Right ventricle myocardium superior (tissue), 1 donor: ENCODE results near the gene BMPR1B. TPM values are rescaled to one million over a fixed set of nuclear protein-coding genes. Genes with fewer than 3 reads are reported as not detected.

Experiments
- ATAC-seq: fragments of 200-7000 bp; cut with Tn5 transposase; one replicate; pipeline ENCODE4 v1.9.1; 2020; ENCODE audit warnings: mild to moderate bottlenecking; ENCODE audit not compliant: poor library complexity
- DNase-seq: peaks from one replicate; pipeline ENCODE4 v3.0.0-alpha.2; 2020
- intact Hi-C: fragments of 100-400 bp; cut with DNase I; formaldehyde crosslinking; loops from one replicate; pipeline ENCODE4 v1.11.2; 2022
- total RNA-seq: library from RNA; stranded (reverse); fragmentation: NEBNext Ultra II Directional; extraction: Animal tissue kit (Norgen Biotek cat#: 25700); gene quantifications from one replicate; pipeline ENCODE4 v1.2.1, GENCODE V29; 2021
- donor health status: DM: no; HTN: yes; CAD: no; lungs with severe emphysema.

BMPR1B gene
- total RNA-seq, 1 donor from 2014 or later: 1.4 TPM

DNA sequence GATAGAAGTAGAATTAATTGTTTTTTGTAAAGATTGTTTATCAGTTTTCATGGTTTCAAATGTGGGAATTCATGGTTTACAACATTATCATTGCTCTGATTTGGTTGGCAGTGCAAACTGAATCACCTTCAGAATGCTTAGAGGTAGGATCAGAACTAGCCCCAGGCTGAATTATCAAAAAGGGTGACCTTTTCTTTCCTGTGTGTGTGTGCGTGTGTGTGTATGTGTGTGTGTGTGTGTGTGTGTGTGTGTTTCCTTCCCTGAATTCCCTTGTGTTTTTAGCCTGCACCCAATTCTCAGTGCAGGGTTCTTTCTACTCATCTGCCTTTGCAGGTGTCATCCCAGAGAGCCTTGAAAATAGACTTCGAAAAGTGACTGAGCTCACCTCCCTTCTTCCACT is 125.0 kb downstream of the BMPR1B start:
- DNase-seq (no peak), ATAC-seq (no peak)
- intact Hi-C loops: no loop called here

DNA sequence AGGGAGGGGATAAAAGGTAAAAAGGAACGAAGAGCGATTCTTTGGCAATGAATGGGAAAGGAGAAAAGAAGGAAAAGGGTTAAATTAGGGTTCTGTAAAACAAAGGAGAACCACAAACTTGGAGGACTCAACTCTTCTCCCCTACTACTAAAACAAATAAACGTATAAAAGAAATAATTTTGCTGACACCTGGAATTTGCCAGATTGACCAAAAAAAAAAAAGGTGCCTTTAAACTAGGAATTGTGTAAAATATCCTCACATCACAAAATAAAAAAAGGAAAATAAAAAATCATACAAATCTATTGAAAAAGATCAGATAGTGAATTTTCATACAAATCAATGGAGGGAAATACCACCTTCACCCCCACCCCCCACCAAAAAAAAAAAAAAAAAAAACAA is 129.3 kb downstream of the BMPR1B start:
- ATAC-seq (no peak), DNase-seq (no peak)
- intact Hi-C loops: no loop called here

DNA sequence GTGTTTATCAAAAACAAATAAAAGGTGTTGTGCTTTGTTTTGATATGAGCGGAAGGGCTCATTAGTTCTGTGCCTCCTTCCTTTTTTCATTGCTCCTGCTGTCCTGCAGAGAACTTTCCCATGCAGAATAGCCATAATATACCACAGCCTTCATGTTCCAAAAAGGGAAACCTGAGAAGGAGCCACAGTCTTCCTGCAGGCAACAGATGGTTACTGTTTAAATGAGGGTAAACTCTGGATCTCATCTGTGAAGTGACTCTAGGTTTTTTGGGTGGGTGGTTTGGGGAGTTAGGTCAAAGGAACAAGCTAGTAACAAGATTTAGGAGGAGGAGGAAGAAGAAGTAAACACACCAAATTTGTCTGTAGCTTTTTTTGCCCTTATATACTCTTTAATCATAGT is 131.8 kb downstream of the BMPR1B start:
- intact Hi-C loops: no loop called here
- no peak for ATAC-seq
- no peak for DNase-seq

DNA sequence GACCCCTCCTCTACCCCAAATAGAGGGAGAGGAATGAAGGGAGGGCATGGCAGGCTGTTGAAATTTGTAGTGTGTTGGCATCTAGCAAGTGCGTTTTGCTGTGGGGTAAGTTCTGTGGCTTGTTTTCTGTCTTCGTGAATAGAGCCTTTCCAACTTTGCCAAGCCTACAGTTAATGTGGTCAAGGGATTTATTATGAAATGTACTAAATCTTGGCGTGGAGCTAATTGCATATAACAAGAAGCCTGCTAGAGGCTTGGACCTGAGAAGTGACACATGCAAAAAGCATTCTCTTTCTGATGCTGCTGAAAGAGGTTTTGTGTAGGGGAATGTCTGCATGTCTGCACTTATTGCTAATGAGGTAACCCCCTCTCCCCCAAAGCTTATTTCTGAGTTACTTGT is 132.2 kb downstream of the BMPR1B start:
- DNase-seq (no peak), ATAC-seq (no peak)
- intact Hi-C loops: no loop called here

DNA sequence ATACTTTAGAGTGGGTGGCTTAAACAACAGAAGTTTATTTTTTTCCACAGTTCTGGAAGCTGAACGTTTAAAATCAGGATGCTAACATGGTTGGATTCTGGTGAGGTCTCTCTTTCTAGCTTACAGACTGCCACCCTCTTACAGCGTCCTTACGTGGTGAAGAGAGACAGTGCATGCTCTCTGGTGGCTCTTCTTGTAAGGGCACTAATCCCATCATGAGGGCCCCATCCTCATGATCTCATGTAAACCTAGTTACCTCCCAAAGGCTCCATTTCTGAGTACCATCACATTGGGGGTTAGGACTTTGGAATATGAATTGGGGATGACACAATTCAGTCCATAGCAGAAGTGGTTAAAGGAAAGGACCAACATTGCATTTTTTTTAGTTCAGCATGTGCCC is 132.8 kb downstream of the BMPR1B start:
- DNase-seq: no peak
- intact Hi-C loops: no loop called here
- no peak for ATAC-seq

DNA sequence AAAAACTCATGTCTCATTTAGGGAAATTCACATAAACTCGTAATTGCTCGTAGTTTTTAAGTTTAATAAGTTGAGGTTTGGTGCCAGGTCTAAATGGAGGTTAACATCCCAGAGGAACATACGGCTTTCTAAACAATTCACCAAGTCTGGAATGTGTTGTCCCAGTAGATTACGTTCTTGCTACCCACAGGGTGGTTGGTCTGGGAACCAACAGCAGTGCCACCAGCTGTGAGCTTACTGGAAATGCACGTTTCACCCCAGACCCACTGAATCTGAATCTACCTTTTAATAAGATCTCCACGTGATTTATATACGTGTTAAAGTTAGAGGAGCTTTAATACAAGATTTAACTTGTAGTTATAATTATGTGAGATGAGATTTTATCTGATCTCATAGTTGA is 134.3 kb downstream of the BMPR1B start:
- ATAC-seq (no peak), DNase-seq (no peak)
- intact Hi-C loops: no loop called here

DNA sequence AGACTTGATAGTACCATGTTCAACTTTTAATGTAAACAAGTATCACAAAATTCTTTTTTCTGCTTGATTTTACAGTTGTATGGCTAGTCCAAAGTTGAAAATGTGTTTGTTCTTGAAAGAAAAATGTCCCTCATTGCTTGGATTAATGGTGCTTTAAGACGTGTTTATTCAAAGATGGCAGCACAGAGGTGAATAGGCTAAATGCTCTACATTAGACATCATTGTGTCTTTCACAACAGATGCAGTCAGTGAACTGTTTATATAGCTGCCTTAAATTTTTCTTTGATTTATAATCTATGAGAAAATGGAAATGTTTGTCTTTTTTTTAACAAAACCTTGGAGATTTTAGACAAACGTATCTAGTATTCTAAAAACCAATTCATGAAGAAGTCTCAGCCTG is 137.3 kb downstream of the BMPR1B start:
- ATAC-seq: no peak
- intact Hi-C loops: no loop called here

DNA sequence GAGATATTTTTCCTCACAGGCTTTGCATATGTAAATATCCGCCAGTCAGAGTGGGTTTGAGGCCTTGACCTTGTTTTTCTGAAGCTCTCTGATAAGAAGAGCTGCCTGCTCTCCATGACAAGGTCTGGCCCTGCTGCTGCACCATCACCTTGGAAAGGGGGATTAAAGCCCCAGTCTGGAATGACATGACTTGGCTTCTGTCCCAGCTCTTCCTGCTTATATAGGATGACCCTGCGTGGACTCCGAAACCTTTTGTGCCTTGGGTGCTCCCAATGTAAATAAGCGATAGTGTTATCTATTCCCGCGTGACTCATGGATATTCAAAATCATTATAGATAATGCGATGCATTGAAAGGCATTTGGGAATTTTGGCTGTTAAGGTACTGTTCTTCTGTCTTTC is 139.3 kb downstream of the BMPR1B start:
- no peak for DNase-seq
- ATAC-seq: no peak
- intact Hi-C loops: no loop called here

More for the DNA sequence above, 137.3 kb downstream of the BMPR1B start:
- no peak for DNase-seq

DNA sequence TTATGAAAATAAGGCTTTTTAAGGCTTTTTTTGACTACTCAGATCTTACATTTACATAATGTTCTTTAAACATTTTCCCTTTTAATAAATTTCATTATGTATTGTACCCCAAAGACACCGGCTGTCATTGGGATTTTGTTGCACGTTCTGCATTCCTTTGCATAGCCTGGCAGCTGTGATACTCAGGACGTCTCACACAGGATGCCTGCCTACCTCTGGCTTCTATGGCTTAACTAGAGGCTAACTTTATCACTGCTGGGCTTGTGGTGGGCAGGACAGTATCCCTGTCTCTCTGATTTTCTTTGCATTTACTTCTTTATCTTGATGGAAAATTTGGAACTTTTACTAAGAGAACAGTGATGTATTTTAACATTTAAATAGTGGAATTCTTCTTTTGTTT is 147.8 kb downstream of the BMPR1B start:
- intact Hi-C loops: no loop called here
- no peak for DNase-seq
- no peak for ATAC-seq

DNA sequence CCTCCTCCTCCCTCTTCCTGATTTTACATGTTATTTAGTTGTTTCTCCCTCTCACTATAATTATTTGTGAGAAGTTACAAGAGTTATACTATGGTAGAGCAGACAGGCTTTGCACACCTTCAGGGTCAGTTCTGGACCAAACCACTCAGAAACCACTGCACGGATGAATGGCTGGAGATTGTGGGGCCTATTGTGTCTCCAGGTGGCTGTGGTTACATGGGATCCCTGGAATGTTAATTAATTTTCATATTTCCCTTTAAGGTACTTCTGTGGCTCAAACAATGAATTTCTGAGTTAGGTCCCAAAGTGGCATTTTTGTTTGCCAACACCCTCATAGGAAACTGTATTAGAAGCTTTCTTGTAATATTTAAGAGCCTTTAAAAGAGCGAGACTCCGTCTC is 151.9 kb downstream of the BMPR1B start:
- ATAC-seq (no peak), DNase-seq (no peak)
- intact Hi-C loops: no loop called here

DNA sequence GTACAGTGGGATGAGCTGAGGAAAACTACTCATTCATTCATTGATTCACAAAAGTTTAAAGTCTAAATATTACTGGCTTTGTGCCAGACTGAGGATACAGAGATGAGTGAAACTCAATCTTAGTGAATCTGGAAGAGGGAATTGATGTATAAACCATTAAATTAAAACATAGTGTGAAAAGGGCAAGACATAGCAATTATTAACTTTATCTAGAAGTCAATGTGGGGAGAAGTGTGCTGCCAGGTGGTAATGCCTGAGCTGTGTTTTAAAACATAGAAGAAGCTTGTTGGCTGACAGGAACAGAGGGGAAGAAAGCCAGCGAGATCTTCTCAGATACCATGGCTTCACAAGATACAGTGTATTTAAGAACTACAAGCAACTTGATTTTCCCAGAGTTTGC is 153.4 kb downstream of the BMPR1B start:
- ATAC-seq (no peak), DNase-seq (no peak)
- intact Hi-C loops: no loop called here

DNA sequence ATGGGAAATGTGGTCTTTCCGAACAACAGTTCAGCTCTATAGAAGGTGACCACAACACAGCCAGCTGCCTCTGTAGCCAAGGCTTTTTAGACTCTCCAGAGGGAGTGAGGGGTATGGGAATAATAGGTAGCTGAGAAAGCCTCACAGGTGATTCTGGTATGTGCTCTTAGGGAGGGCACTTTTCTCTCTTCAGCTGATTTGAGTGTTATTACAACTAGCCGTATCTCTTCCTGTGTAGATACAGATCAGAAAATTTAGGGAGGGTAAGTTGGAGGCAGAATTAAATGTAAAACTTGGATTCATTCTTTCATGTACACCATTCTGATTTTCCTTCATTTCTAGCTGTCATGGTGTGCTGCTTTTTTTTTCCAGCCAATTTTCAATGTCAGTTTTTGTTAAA is 154.9 kb downstream of the BMPR1B start:
- ATAC-seq (no peak), DNase-seq (no peak)
- intact Hi-C loops: no loop called here

DNA sequence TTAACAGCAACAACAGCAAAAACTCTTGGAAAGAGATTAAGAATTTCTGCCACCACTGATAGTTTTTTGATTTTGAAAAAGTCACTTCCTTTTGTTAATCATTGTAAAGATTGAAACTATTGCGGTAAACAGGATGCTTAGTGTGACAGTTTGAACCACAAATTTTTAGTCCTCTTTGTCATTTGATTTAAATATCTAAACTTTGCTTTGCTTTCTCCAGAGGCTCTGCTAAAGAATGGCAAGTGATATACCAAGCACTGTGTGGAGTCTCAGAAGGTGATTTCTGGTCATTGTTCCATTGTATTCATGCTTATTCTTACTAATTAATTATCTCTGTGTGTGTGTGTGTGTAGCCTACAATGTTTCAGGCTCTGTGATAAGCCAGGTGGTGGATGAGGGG is 155.6 kb downstream of the BMPR1B start:
- intact Hi-C loops: no loop called here
- DNase-seq (no peak), ATAC-seq (no peak)

DNA sequence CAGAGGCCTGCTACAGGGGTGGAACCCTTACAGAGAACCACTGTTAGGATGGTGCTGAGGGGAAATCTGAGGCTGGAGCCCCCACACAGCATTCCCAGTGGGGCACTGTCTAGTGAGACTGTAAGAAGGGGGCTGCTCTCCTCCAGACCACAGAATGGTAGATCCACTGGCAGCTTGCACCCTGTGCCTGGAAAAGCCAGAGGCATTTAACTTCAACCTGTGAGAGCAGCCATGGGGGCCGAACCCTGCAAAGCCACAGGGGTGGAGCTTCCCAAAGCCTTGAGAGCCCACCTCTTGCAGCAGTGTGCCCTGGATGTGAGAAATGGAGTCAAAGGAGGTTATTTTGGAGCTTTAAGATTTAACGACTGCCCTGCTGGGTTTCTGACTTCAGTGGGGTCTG is 159.4 kb downstream of the BMPR1B start:
- DNase-seq: no peak
- intact Hi-C loops: no loop called here
- ATAC-seq: no peak

DNA sequence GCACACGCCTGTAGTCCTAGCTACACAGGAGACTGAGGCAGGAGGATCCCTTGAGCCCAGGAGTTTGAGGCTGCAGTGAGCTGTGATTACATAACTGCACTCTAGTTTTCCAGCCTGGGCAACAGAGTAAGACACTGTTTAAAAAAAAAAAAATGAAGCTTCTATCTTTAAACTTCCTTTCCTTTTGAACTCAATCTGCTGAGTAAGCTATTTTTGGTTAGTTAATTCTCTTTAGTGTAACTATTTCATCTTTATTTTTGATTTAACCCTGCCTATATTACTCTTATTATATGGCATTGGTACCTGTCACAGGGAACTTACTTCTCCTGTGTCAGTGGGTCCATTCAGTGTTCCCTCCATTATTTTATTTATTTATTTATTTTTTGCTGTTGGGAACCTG is 160.8 kb downstream of the BMPR1B start:
- intact Hi-C loops: no loop called here
- ATAC-seq (no peak), DNase-seq (no peak)

DNA sequence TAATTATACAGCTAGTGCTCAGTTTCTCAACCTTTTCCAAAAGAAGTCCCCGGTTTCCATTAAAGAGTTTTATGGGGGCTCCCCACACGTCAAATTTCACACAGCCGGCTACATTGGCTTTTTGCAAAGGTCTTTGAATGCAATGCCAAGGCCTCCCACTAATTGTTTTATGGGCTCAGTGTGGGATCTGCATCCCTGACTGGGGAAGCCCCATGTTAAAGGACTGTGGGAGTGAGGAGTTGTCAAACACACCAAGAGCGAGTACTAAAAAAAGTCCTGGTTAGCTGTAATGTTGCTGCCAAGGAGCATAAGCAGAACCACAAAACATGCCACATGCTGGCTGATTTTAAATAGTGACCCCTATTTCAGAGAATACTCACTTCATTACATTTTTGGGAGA is 162.6 kb downstream of the BMPR1B start:
- intact Hi-C loops: no loop called here
- ATAC-seq (no peak), DNase-seq (no peak)

DNA sequence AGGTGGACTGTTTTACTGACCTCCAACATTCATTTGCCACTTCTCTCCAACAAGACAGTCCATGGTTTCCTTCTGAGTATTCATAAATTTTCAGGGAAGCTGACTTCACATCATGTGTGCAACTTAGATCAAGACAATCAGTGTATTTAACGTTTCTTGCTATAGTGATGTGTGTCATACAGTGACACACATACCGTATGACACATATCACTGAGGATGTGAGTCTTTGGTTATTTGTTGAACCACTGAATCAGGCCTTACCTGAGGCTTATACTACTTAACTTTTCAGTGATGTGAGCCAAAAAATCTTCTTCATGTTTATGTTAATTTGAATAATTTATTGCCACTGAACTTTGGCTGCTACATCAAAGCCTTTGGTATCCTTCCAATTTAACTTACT is 166.8 kb downstream of the BMPR1B start:
- intact Hi-C loops: no loop called here
- no peak for DNase-seq
- no peak for ATAC-seq

DNA sequence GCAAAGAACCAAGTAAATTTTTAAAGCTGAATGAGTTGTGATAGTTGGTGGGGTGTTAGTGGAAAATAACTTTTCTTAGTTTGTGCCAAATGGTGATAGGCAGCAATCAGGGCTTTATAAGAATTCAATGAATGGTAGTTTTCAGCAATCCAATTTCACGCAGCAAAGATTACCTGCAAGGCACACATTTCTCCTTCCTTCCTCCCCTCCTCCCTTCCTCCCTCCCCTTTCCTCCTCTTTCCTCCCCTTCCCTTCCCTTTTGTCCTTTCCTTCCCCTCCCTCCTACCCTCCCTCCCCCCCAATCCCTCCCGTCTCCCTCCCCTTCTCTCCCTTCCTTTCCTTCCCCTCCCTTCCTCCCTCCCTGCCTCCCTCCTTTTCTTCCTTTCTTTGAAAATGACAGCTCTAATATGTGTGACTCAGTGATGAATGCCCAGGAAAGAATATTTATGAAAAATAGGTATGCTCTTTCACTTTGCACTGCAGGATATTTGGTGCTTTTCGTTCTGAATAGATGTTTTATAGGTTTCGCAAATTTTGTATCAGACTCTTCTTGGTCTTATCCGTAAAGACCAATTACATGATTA is 168.1 kb downstream of the BMPR1B start:
- DNase-seq: no peak
- intact Hi-C loops: no loop called here
- no peak for ATAC-seq

DNA sequence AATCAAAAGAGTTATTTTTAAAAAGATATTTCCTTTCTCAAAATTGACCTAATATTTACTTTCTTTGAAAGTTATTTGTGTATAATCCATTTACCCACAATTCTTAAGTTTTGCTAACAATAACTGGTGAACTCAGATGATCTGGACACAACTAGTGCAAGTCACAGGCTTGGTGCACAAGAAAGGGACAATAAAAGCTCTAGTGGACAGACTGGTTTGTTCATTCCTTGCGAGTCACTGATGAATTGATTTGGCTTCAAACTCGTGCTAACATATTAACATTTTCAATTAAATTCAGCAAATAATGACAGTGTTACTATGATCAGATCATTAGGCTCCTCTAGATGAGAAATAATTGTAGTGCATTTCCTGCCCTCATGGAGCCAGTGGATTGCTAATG is 169.2 kb downstream of the BMPR1B start:
- intact Hi-C loops: no loop called here
- ATAC-seq (no peak), DNase-seq (no peak)

DNA sequence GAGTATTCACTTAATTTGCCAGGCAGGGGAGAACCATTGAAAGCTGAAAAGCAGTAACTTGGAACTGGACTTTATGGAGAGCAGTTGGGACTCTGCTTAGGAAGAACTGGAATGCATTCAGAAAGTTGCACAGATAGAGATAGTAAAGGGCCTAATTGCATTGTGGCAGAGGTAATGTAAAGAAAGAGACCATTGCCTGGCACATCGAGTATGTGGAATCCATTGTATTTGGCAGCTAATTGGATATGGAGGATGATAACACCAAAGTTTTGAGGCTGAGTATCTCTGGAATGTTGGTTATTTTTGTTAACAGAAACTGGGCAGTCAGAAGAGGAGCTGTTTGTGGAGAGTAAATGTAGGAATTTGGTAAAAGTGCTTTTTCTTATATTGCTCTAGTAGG is 169.9 kb downstream of the BMPR1B start:
- DNase-seq: no peak
- intact Hi-C loops: no loop called here
- no peak for ATAC-seq

DNA sequence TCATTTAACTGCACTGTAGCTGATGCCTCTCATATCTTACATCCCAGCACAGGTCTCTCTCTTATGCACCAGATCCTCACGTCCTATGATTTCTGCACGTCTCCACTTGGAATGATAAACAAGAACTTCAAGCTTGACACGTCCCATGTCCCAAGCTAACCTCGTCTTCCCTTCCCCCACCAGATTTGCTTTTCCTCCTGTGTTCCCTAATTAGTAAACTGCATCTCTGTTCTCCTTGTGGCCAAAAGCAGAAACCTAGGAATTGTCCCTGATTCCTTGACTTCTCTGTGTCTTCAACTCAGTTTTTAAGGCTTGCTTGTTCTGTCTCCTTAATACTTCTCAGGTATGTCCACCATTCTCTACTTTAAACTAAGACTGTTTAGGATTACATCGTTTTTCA is 171.9 kb downstream of the BMPR1B start:
- ATAC-seq (no peak), DNase-seq (no peak)
- intact Hi-C loops: no loop called here

DNA sequence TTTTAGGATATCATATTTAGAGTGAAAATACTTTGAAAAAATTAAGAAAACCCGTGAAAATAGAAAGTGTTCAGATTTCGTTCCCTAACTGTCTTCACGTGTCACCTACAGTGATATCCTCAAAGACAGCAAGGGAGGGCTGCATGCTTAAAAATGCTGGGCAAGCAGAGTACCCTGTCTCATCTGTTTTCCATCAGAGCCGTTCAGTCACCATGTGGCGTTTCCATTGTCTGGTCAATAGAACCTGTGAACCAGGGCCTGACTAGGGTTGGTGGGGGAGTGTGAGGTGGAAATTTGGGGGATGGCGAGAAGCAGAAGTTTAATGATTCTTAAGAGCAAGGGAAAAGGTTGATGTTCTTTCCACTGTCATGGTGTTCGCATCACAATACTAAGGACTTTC is 173.9 kb downstream of the BMPR1B start:
- no peak for DNase-seq
- intact Hi-C loops: no loop called here
- no peak for ATAC-seq
